Uterus (tissue), 2 donors: ENCODE results near the gene UBA5.

Experiments
- POLR2A ChIP-seq, 2 donors: fragments of 450-650 bp; IDR thresholded peaks; one replicate each; pipeline ENCODE4 v1.6.1; 2016; ENCODE audit warnings: antibody characterized with exemption in 2 of 2, mild to moderate bottlenecking in 1 of 2, moderate library complexity in 1 of 2
- TF ChIP-seq, protein P1 (sequence below), 4 experiments: fragments of 200-600 bp in 2 of 4; fragments of 450-650 bp in 2 of 4; sonication (generic) in 2 of 4; IDR thresholded peaks; one replicate each; pipeline ENCODE4 v1.5.1; 2016 to 2019; ENCODE audit warnings: antibody characterized with exemption in 4 of 4, mild to moderate bottlenecking in 2 of 4, moderate library complexity in 1 of 4

DNA sequence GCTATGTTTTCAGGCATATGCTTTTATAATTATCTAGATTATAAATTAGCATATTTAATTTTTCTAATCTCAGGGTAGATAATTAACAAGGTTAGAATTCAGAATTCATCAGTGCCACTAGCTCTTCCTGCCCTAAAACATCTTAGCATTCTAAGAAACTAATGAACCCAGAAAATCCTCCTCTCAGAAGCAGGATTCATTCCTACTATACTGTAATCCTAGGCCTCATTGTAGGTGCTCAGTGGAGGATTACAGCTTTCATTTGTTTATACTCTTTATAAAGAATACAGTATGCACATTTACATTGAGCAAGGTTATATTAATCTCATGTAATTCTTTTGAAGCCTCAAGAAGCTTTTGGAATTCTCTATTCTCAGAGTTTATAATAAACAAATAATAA lies 21.4 kb upstream of the UBA5 start:
- TF ChIP-seq, protein P1, sequence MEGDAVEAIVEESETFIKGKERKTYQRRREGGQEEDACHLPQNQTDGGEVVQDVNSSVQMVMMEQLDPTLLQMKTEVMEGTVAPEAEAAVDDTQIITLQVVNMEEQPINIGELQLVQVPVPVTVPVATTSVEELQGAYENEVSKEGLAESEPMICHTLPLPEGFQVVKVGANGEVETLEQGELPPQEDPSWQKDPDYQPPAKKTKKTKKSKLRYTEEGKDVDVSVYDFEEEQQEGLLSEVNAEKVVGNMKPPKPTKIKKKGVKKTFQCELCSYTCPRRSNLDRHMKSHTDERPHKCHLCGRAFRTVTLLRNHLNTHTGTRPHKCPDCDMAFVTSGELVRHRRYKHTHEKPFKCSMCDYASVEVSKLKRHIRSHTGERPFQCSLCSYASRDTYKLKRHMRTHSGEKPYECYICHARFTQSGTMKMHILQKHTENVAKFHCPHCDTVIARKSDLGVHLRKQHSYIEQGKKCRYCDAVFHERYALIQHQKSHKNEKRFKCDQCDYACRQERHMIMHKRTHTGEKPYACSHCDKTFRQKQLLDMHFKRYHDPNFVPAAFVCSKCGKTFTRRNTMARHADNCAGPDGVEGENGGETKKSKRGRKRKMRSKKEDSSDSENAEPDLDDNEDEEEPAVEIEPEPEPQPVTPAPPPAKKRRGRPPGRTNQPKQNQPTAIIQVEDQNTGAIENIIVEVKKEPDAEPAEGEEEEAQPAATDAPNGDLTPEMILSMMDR (IDR thresholded peaks at IDR 0.05): no peak
- no peak for TF ChIP-seq POLR2A (IDR thresholded peaks at IDR 0.05)
